Measurements from ENCODE around the gene PPP1R15A.

- no peak for TF ChIP-seq TBP (IDR thresholded peaks at IDR 0.05; ENCODE audit: low read depth, low read length)
- no peak for TF ChIP-seq CBX5 (IDR thresholded peaks at IDR 0.05; ENCODE audit: low read depth, low read length)
- no peak; a peak in 1 of 4 replicates for TF ChIP-seq SIN3A (conservative IDR thresholded peaks at IDR 0.05 in 1 of 2, IDR thresholded peaks at IDR 0.05 in 1 of 2; ENCODE audit: low read depth in 1 of 2, low read length in 2 of 2)
- no peak for TF ChIP-seq CBX8 (IDR thresholded peaks at IDR 0.05; ENCODE audit: borderline replicate concordance, low read depth, low read length)
- no peak for TF ChIP-seq RAD21 (IDR thresholded peaks at IDR 0.05 in 1 of 2, conservative IDR thresholded peaks at IDR 0.05 in 1 of 2; ENCODE audit: low read depth in 2 of 2, low read length in 2 of 2)
- TF ChIP-seq SRF (IDR thresholded peaks at IDR 0.05; ENCODE audit: low read depth, low read length) = no peak
Measured at GRCh38 chr19:48918801-48919247, 46.6 kb downstream of the PPP1R15A start.

All from H1 (cell line).